Measurements from ENCODE around the gene BLM.
"Not testable (repeated sequence)": the region's sequence is repeated elsewhere in the genome, so short reads cannot be mapped to it uniquely, and the experiment has no call there.

Gene BLM

GRCh38 chr15:90735923-90736322 lies 18.8 kb downstream of the BLM start:
- DNase-seq (ENCODE audit: low read depth in 2 of 2), result no peak

GRCh38 chr15:90740545-90740944 lies 23.4 kb downstream of the BLM start:
- not testable (repeated sequence) for DNase-seq (ENCODE audit: low read depth in 2 of 2)

- no peak for DNase-seq (ENCODE audit: low read depth in 2 of 2)
These were observed 24.9 kb downstream of the BLM start for GRCh38 chr15:90742087-90742486.

- no peak for DNase-seq (ENCODE audit: low read depth in 2 of 2)
These were observed 26.3 kb downstream of the BLM start for GRCh38 chr15:90743407-90743806.

GRCh38 chr15:90744759-90745402 lies 27.7 kb downstream of the BLM start:
- no peak for DNase-seq (ENCODE audit: low read depth in 2 of 2)

- DNase-seq (ENCODE audit: low read depth in 2 of 2), result no peak
These were observed 32.6 kb downstream of the BLM start for GRCh38 chr15:90749754-90750153.

- no peak for DNase-seq (ENCODE audit: low read depth in 2 of 2)
These were observed 33.0 kb downstream of the BLM start for GRCh38 chr15:90750186-90750585.

- no peak for DNase-seq (ENCODE audit: low read depth in 2 of 2)
These were observed 34.2 kb downstream of the BLM start for GRCh38 chr15:90751300-90751825.

GRCh38 chr15:90756916-90757315 lies 39.8 kb downstream of the BLM start:
- DNase-seq (ENCODE audit: low read depth in 2 of 2), result no peak

- no peak for DNase-seq (ENCODE audit: low read depth in 2 of 2)
These were observed 40.3 kb downstream of the BLM start for GRCh38 chr15:90757461-90757860.

GRCh38 chr15:90760661-90761232 lies 43.6 kb downstream of the BLM start:
- DNase-seq (ENCODE audit: low read depth in 2 of 2), result no peak

GRCh38 chr15:90761629-90762028 lies 44.5 kb downstream of the BLM start:
- DNase-seq (ENCODE audit: low read depth in 2 of 2), result no peak

- DNase-seq (ENCODE audit: low read depth in 2 of 2), result no peak
These were observed 45.0 kb downstream of the BLM start for GRCh38 chr15:90762109-90762508.

GRCh38 chr15:90763366-90764099 lies 46.4 kb downstream of the BLM start:
- DNase-seq (ENCODE audit: low read depth in 2 of 2), result no peak

GRCh38 chr15:90765531-90765930 lies 48.4 kb downstream of the BLM start:
- no peak for DNase-seq (ENCODE audit: low read depth in 2 of 2)

- DNase-seq (ENCODE audit: low read depth in 2 of 2), result no peak
These were observed 48.8 kb downstream of the BLM start for GRCh38 chr15:90765966-90766365.

GRCh38 chr15:90769375-90769774 lies 52.2 kb downstream of the BLM start:
- no peak for DNase-seq (ENCODE audit: low read depth in 2 of 2)

- no peak for DNase-seq (ENCODE audit: low read depth in 2 of 2)
These were observed 56.3 kb downstream of the BLM start for GRCh38 chr15:90773485-90773884.

GRCh38 chr15:90774731-90775514 lies 57.8 kb downstream of the BLM start:
- DNase-seq (ENCODE audit: low read depth in 2 of 2), result no peak

GRCh38 chr15:90780916-90781315 lies 63.8 kb downstream of the BLM start:
- DNase-seq (ENCODE audit: low read depth in 2 of 2), result no peak

GRCh38 chr15:90782442-90782841 lies 65.3 kb downstream of the BLM start:
- DNase-seq (ENCODE audit: low read depth in 2 of 2), result no peak

GRCh38 chr15:90787881-90788280 lies 70.7 kb downstream of the BLM start:
- no peak for DNase-seq (ENCODE audit: low read depth in 2 of 2)

Data from stimulated activated CD4-positive, alpha-beta T cell treated with anti-CD3 and anti-CD28 coated beads, Interleukin-1b, Interleukin-23, amount 100 ng/mL, for 1 hour (primary cell).